Measurements from ENCODE around the gene GLYATL3. TPM values are rescaled to one million over a fixed set of nuclear protein-coding genes. Genes with fewer than 3 reads are reported as not detected.

GLYATL3 gene
- total RNA-seq, 1 experiment from 2014 or later = not detected

- in situ Hi-C loops (cut with HindIII; ENCODE audit: low pct_unique_long_range_greater_than_20kb, low sequenced_read_pairs) = no loop called here
- intact Hi-C loops (cut with micrococcal nuclease; ENCODE audit: unreplicated experiment) = no loop called here
- Histone ChIP-seq H3K27ac (ENCODE audit: low read length) (no peak overlapping the region), H3K4me1 (ENCODE audit: control insufficient read depth, insufficient read depth, low read length) (no peaks in the 10 kb centered on the region), H3K36me3 (ENCODE audit: control insufficient read depth, insufficient read depth, low read length) (no peaks in the 10 kb centered on the region), H3K4me3 (ENCODE audit: low read depth in 2 of 2, low read length in 2 of 2) (no peak overlapping the region), H3K27me3 (ENCODE audit: control insufficient read depth, insufficient read depth, low read length) (no peaks in the 10 kb centered on the region), H3K9me3 (ENCODE audit: control insufficient read depth, insufficient read depth, low read depth, low read length) (no peaks in the 10 kb centered on the region)
- no TSS peak for BruUV-seq (replicated peaks)
- POLR2A ChIA-PET = no interaction called here
- TF ChIP-seq POLR2AphosphoS5 (IDR thresholded peaks at IDR 0.05; ENCODE audit: low read depth, low read length) (no peak), SIN3A (IDR thresholded peaks at IDR 0.05; ENCODE audit: borderline replicate concordance, insufficient read depth, low read depth, low read length) (no peak), CTCF (IDR thresholded peaks at IDR 0.05) (no peak), TCF7L2 (IDR thresholded peaks at IDR 0.05; ENCODE audit: low read depth, low read length) (no peak)
- TF ChIP-seq, protein P1, sequence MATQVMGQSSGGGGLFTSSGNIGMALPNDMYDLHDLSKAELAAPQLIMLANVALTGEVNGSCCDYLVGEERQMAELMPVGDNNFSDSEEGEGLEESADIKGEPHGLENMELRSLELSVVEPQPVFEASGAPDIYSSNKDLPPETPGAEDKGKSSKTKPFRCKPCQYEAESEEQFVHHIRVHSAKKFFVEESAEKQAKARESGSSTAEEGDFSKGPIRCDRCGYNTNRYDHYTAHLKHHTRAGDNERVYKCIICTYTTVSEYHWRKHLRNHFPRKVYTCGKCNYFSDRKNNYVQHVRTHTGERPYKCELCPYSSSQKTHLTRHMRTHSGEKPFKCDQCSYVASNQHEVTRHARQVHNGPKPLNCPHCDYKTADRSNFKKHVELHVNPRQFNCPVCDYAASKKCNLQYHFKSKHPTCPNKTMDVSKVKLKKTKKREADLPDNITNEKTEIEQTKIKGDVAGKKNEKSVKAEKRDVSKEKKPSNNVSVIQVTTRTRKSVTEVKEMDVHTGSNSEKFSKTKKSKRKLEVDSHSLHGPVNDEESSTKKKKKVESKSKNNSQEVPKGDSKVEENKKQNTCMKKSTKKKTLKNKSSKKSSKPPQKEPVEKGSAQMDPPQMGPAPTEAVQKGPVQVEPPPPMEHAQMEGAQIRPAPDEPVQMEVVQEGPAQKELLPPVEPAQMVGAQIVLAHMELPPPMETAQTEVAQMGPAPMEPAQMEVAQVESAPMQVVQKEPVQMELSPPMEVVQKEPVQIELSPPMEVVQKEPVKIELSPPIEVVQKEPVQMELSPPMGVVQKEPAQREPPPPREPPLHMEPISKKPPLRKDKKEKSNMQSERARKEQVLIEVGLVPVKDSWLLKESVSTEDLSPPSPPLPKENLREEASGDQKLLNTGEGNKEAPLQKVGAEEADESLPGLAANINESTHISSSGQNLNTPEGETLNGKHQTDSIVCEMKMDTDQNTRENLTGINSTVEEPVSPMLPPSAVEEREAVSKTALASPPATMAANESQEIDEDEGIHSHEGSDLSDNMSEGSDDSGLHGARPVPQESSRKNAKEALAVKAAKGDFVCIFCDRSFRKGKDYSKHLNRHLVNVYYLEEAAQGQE (IDR thresholded peaks at IDR 0.05; ENCODE audit: insufficient read depth in 1 of 2, low read depth in 2 of 2, low read length in 1 of 2) = no peak
- DNase-seq (ENCODE audit: low read depth, low spot score) (no peak), ATAC-seq (no peak)
- CTCF ChIA-PET = no interaction called here
Measured at GRCh38 chr6:49564552-49564951, 64.8 kb downstream of the GLYATL3 start.

GRCh38 chr6:49565261-49565660, 65.5 kb downstream of the GLYATL3 start:
- in situ Hi-C loops (cut with HindIII; ENCODE audit: low pct_unique_long_range_greater_than_20kb, low sequenced_read_pairs) = no loop called here
- Histone ChIP-seq H3K27ac (ENCODE audit: low read length) (no peak overlapping the region), H3K27me3 (ENCODE audit: control insufficient read depth, insufficient read depth, low read length) (no peaks in the 10 kb centered on the region), H3K36me3 (ENCODE audit: control insufficient read depth, insufficient read depth, low read length) (no peaks in the 10 kb centered on the region), H3K4me3 (ENCODE audit: low read depth in 2 of 2, low read length in 2 of 2) (no peak overlapping the region), H3K4me1 (ENCODE audit: control insufficient read depth, insufficient read depth, low read length) (no peaks in the 10 kb centered on the region), H3K9me3 (ENCODE audit: control insufficient read depth, insufficient read depth, low read depth, low read length) (no peaks in the 10 kb centered on the region)
- ChIA-PET POLR2A (no interaction called here), CTCF (no interaction called here)
- TF ChIP-seq CTCF (IDR thresholded peaks at IDR 0.05) (no peak), POLR2AphosphoS5 (IDR thresholded peaks at IDR 0.05; ENCODE audit: low read depth, low read length) (no peak), SIN3A (IDR thresholded peaks at IDR 0.05; ENCODE audit: borderline replicate concordance, insufficient read depth, low read depth, low read length) (no peak), TCF7L2 (IDR thresholded peaks at IDR 0.05; ENCODE audit: low read depth, low read length) (no peak)
- TF ChIP-seq, protein P1 (IDR thresholded peaks at IDR 0.05; ENCODE audit: insufficient read depth in 1 of 2, low read depth in 2 of 2, low read length in 1 of 2) = no peak
- DNase-seq (ENCODE audit: low read depth, low spot score) (no peak), ATAC-seq (no peak)
- no TSS peak for BruUV-seq (replicated peaks)
- intact Hi-C loops (cut with micrococcal nuclease; ENCODE audit: unreplicated experiment) = no loop called here

Data from Panc1 (cell line).